GM23338 (cell line): ENCODE data around the gene GYPC. TPM values are rescaled to one million over a fixed set of nuclear protein-coding genes. Genes with fewer than 3 reads are reported as not detected.
A peak's percentile ranks its signal among the peaks of the same experiment; 100 is the strongest.

Source experiments
- ATAC-seq: fragments of 200-7000 bp; cut with Tn5 transposase; 3 replicates; pipeline ENCODE4 v1.9.1; 2020
- DNase-seq: peaks from one replicate; pipeline ENCODE4 v3.0.0-alpha.2; 2015; ENCODE audit warnings: low spot score
- H2AFZ ChIP-seq: fragments of 200-600 bp; sonication (generic); 2 replicates; pipeline ENCODE4 v1.8.0; 2016; ENCODE audit warnings: antibody characterized with exemption, mild to moderate bottlenecking, moderate library complexity
- H3F3A ChIP-seq: fragments of 200-600 bp; sonication (generic); replicated peaks from 2 replicates; pipeline ENCODE4 v1.8.0; 2017; ENCODE audit warnings: antibody characterized with exemption, mixed run types, low read depth
- H3K27ac ChIP-seq: fragments of 200-600 bp; sonication (generic); 2 replicates; pipeline ENCODE4 v1.6.1; 2016; ENCODE audit warnings: low read depth
- H3K27me3 ChIP-seq: fragments of 200-600 bp; sonication (generic); 2 replicates; pipeline ENCODE4 v1.8.0; 2016; ENCODE audit warnings: mild to moderate bottlenecking, mixed run types, moderate library complexity; ENCODE audit not compliant: insufficient read depth
- H3K36me3 ChIP-seq: fragments of 200-600 bp; sonication (generic); 2 replicates; pipeline ENCODE4 v1.8.0; 2016; ENCODE audit warnings: mild to moderate bottlenecking; ENCODE audit not compliant: insufficient read depth
- H3K4me1 ChIP-seq: fragments of 200-600 bp; sonication (generic); 2 replicates; pipeline ENCODE4 v1.8.0; 2016; ENCODE audit warnings: mild to moderate bottlenecking, moderate library complexity; ENCODE audit not compliant: insufficient read depth
- H3K4me2 ChIP-seq: fragments of 200-600 bp; sonication (generic); 2 replicates; pipeline ENCODE4 v1.7.1; 2017; ENCODE audit warnings: mixed run types
- H3K4me3 ChIP-seq: fragments of 200-600 bp; sonication (generic); 2 replicates; pipeline ENCODE4 v1.6.1; 2016; ENCODE audit warnings: mixed run types
- H3K79me2 ChIP-seq: fragments of 200-600 bp; sonication (generic); replicated peaks from 2 replicates; pipeline ENCODE4 v1.8.0; 2017; ENCODE audit warnings: mild to moderate bottlenecking; ENCODE audit not compliant: insufficient read depth
- H3K9me2 ChIP-seq: fragments of 200-600 bp; sonication (generic); 2 replicates; pipeline ENCODE4 v1.8.0; 2017; ENCODE audit not compliant: insufficient read depth
- H4K20me1 ChIP-seq: fragments of 200-600 bp; sonication (generic); replicated peaks from 2 replicates; pipeline ENCODE4 v1.8.0; 2017; ENCODE audit warnings: mild to moderate bottlenecking; ENCODE audit not compliant: insufficient read depth
- H3K27ac Mint-ChIP-seq: 2 replicates; pipeline ENCODE4 v1.8.0; 2020; ENCODE audit warnings: inconsistent platforms, mild to moderate bottlenecking, moderate library complexity, mixed read lengths
- H3K27me3 Mint-ChIP-seq: 3 replicates; pipeline ENCODE4 v1.8.0; 2022; ENCODE audit warnings: low read depth, mild to moderate bottlenecking, moderate library complexity, mixed read lengths, inconsistent platforms; ENCODE audit not compliant: insufficient read depth, poor library complexity
- H3K36me3 Mint-ChIP-seq: 3 replicates; pipeline ENCODE4 v1.8.0; 2021; ENCODE audit warnings: low read depth, mild to moderate bottlenecking, inconsistent platforms, moderate library complexity, mixed read lengths
- H3K4me1 Mint-ChIP-seq: 3 replicates; pipeline ENCODE4 v1.8.0; 2020; ENCODE audit warnings: mild to moderate bottlenecking, inconsistent platforms, mixed read lengths
- H3K4me3 Mint-ChIP-seq: 3 replicates; pipeline ENCODE4 v1.8.0; 2021; ENCODE audit warnings: moderate library complexity, mild to moderate bottlenecking, inconsistent platforms, mixed read lengths
- H3K9me3 Mint-ChIP-seq: 3 replicates; pipeline ENCODE4 v1.8.0; 2020; ENCODE audit warnings: moderate library complexity, mild to moderate bottlenecking, inconsistent platforms, mixed read lengths
- CREB1 ChIP-seq: fragments of 250-450 bp; sonication (Bioruptor Pico); IDR thresholded peaks from 2 replicates; pipeline ENCODE4 v1.5.0; 2020; ENCODE audit warnings: low read depth, mild to moderate bottlenecking, moderate library complexity
- CTCF ChIP-seq, 2 experiments: fragments of 200-600 bp in 1 of 2; sonication (generic) in 1 of 2; conservative IDR thresholded peaks; 2 replicates each; pipeline versions ENCODE4 v1.5.1 to v1.6.1; 2016 to 2017; ENCODE audit warnings: antibody characterized with exemption in 2 of 2, low read depth in 2 of 2, mild to moderate bottlenecking in 2 of 2, moderate library complexity in 1 of 2
- EZH2 ChIP-seq: fragments of 200-600 bp; sonication (generic); IDR thresholded peaks from one replicate; pipeline ENCODE4 v1.8.0; 2017; ENCODE audit warnings: antibody characterized with exemption, mild to moderate bottlenecking, low read depth; ENCODE audit not compliant: unreplicated experiment
- EZH2phosphoT487 ChIP-seq: fragments of 200-600 bp; sonication (generic); IDR thresholded peaks from one replicate; pipeline ENCODE4 v1.8.1; 2018; ENCODE audit warnings: antibody characterized with exemption; ENCODE audit not compliant: unreplicated experiment
- JUNB ChIP-seq: IDR thresholded peaks from one replicate; pipeline ENCODE4 v1.6.1; 2016; ENCODE audit warnings: antibody characterized with exemption; ENCODE audit not compliant: unreplicated experiment
- NANOG ChIP-seq: IDR thresholded peaks from 2 replicates; pipeline ENCODE4 v1.6.1; 2016; ENCODE audit warnings: antibody characterized with exemption, borderline replicate concordance
- POLR2AphosphoS5 ChIP-seq: IDR thresholded peaks from 2 replicates; pipeline ENCODE4 v1.6.1; 2016; ENCODE audit warnings: antibody characterized with exemption, low read depth
- STAT1 ChIP-seq: IDR thresholded peaks from one replicate; pipeline ENCODE4 v1.6.1; 2016; ENCODE audit warnings: antibody characterized with exemption; ENCODE audit not compliant: unreplicated experiment
- ZNF114 ChIP-seq: fragments of 250-450 bp; sonication (Bioruptor Pico); IDR thresholded peaks from 2 replicates; pipeline ENCODE4 v1.5.0; 2020; ENCODE audit warnings: mild to moderate bottlenecking, moderate library complexity
- ZNF331 ChIP-seq: fragments of 250-450 bp; sonication (Bioruptor Pico); IDR thresholded peaks from 2 replicates; pipeline ENCODE4 v1.5.0; 2020; ENCODE audit warnings: low read depth, mild to moderate bottlenecking, moderate library complexity
- polyA plus RNA-seq: library from polyadenylated mRNA; unstranded; fragments of >200 nt; fragmentation: Nextera tagmentation; extraction: Ambion mirVana; gene quantifications from 2 replicates; pipeline ENCODE4 v1.2.1, GENCODE V29; 2016
- total RNA-seq: library from RNA; depleted of rRNA; stranded (reverse); fragments of >200 nt; shearing (Covaris generic); gene quantifications from 2 replicates; pipeline ENCODE4 v1.2.3, GENCODE V29; 2014
- TF ChIP-seq, protein P1 (sequence below): IDR thresholded peaks from 2 replicates; pipeline ENCODE4 v1.6.1; 2016; ENCODE audit warnings: antibody characterized with exemption
- TF ChIP-seq, protein P2 (sequence below): fragments of 250-450 bp; sonication (Bioruptor Pico); IDR thresholded peaks from 2 replicates; pipeline ENCODE4 v1.5.0; 2020; ENCODE audit warnings: mild to moderate bottlenecking, moderate library complexity

The GYPC gene
- total and polyA plus RNA-seq, 2 experiments from 2014 or later: 19.6 to 29.7 TPM

DNA sequence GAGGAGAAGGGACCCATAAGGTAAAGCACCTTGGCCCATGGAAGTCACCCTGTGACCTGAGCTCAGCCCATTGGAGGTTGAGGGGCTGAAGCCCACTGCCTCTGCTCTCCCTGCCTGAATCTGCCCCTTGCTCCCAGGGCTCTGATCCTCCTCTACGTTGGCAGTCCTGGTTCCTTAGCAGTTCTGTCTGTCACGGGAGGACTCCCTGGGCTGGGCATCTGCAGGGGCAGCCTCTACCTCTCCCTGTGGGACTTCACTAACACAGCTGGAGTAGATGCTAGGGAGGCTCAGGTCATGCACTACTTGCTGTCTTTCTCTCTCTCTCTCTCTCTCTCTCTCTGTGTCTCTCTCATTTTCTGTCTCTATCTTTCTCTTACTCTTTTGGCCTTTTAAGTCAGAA lies 8.7 kb downstream of the GYPC start:
- Histone ChIP-seq H3K27me3 (no peaks in the 10 kb centered on the region), H3K9me2 (no peaks in the 10 kb centered on the region), H3K4me2 (no peak overlapping the region), H3K4me3 (no peak overlapping the region), H3F3A (no peaks in the 10 kb centered on the region), H3K36me3 (no peaks in the 10 kb centered on the region), H3K79me2 (peaks cover 7% of the 10 kb centered on the region; the same call in 1 of the 2 replicates), H3K4me1 (no peaks in the 10 kb centered on the region), H4K20me1 (no peaks in the 10 kb centered on the region), H2AFZ (no peak overlapping the region), H3K27ac (no peak overlapping the region)
- Mint-ChIP-seq H3K27me3 (peaks cover 5% of the 10 kb centered on the region), H3K27ac (no peak overlapping the region), H3K36me3 (no peaks in the 10 kb centered on the region; the same call in 2 of the 3 replicates), H3K4me3 (no peak overlapping the region), H3K4me1 (peaks cover 15% of the 10 kb centered on the region), H3K9me3 (no peaks in the 10 kb centered on the region)
- ATAC-seq (no peak), DNase-seq (no peak)
- TF ChIP-seq EZH2 (no peak), POLR2AphosphoS5 (no peak), JUNB (no peak)

DNA sequence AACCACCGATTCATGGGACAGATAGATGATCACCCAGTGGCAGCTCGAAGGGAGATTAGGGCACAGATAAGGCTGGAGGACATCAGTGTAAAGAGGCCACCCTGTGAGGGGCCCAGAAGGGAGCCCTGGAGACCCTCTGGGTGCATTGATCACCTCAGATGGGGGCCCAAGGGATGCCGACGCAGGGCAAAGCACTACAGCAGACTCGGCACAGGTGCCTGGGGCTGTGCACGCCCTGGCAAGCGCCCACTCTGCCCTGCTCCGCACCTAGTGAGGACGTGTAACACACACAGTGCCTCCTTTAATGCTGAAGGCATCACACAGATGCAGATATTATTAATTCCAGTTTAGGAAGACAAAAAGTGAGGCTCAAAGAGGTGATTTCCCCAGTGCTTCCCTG lies 9.5 kb downstream of the GYPC start:
- Histone ChIP-seq H3F3A (no peaks in the 10 kb centered on the region), H3K27me3 (no peaks in the 10 kb centered on the region), H3K4me2 (no peak overlapping the region), H4K20me1 (no peaks in the 10 kb centered on the region), H3K9me2 (no peaks in the 10 kb centered on the region), H3K27ac (no peak overlapping the region), H3K79me2 (peaks cover 7% of the 10 kb centered on the region; the same call in 1 of the 2 replicates), H2AFZ (no peak overlapping the region), H3K36me3 (no peaks in the 10 kb centered on the region), H3K4me3 (no peak overlapping the region), H3K4me1 (no peaks in the 10 kb centered on the region)
- DNase-seq: no peak
- Mint-ChIP-seq H3K4me1 (peaks cover 15% of the 10 kb centered on the region), H3K9me3 (no peaks in the 10 kb centered on the region), H3K36me3 (no peaks in the 10 kb centered on the region; the same call in 2 of the 3 replicates), H3K27me3 (peaks cover 5% of the 10 kb centered on the region), H3K4me3 (no peak overlapping the region), H3K27ac (peak overlapping the region; percentile 83; the same call in 1 of the 2 replicates)
- no peak for ATAC-seq
- TF ChIP-seq, protein P1, sequence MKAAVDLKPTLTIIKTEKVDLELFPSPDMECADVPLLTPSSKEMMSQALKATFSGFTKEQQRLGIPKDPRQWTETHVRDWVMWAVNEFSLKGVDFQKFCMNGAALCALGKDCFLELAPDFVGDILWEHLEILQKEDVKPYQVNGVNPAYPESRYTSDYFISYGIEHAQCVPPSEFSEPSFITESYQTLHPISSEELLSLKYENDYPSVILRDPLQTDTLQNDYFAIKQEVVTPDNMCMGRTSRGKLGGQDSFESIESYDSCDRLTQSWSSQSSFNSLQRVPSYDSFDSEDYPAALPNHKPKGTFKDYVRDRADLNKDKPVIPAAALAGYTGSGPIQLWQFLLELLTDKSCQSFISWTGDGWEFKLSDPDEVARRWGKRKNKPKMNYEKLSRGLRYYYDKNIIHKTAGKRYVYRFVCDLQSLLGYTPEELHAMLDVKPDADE: no peak
- no peak for TF ChIP-seq ZNF114 (CRISPR knock-in tag)
- TF ChIP-seq JUNB: no peak
- no peak for TF ChIP-seq EZH2
- TF ChIP-seq ZNF331 (CRISPR knock-in tag): no peak
- TF ChIP-seq STAT1: no peak
- TF ChIP-seq, protein P2, sequence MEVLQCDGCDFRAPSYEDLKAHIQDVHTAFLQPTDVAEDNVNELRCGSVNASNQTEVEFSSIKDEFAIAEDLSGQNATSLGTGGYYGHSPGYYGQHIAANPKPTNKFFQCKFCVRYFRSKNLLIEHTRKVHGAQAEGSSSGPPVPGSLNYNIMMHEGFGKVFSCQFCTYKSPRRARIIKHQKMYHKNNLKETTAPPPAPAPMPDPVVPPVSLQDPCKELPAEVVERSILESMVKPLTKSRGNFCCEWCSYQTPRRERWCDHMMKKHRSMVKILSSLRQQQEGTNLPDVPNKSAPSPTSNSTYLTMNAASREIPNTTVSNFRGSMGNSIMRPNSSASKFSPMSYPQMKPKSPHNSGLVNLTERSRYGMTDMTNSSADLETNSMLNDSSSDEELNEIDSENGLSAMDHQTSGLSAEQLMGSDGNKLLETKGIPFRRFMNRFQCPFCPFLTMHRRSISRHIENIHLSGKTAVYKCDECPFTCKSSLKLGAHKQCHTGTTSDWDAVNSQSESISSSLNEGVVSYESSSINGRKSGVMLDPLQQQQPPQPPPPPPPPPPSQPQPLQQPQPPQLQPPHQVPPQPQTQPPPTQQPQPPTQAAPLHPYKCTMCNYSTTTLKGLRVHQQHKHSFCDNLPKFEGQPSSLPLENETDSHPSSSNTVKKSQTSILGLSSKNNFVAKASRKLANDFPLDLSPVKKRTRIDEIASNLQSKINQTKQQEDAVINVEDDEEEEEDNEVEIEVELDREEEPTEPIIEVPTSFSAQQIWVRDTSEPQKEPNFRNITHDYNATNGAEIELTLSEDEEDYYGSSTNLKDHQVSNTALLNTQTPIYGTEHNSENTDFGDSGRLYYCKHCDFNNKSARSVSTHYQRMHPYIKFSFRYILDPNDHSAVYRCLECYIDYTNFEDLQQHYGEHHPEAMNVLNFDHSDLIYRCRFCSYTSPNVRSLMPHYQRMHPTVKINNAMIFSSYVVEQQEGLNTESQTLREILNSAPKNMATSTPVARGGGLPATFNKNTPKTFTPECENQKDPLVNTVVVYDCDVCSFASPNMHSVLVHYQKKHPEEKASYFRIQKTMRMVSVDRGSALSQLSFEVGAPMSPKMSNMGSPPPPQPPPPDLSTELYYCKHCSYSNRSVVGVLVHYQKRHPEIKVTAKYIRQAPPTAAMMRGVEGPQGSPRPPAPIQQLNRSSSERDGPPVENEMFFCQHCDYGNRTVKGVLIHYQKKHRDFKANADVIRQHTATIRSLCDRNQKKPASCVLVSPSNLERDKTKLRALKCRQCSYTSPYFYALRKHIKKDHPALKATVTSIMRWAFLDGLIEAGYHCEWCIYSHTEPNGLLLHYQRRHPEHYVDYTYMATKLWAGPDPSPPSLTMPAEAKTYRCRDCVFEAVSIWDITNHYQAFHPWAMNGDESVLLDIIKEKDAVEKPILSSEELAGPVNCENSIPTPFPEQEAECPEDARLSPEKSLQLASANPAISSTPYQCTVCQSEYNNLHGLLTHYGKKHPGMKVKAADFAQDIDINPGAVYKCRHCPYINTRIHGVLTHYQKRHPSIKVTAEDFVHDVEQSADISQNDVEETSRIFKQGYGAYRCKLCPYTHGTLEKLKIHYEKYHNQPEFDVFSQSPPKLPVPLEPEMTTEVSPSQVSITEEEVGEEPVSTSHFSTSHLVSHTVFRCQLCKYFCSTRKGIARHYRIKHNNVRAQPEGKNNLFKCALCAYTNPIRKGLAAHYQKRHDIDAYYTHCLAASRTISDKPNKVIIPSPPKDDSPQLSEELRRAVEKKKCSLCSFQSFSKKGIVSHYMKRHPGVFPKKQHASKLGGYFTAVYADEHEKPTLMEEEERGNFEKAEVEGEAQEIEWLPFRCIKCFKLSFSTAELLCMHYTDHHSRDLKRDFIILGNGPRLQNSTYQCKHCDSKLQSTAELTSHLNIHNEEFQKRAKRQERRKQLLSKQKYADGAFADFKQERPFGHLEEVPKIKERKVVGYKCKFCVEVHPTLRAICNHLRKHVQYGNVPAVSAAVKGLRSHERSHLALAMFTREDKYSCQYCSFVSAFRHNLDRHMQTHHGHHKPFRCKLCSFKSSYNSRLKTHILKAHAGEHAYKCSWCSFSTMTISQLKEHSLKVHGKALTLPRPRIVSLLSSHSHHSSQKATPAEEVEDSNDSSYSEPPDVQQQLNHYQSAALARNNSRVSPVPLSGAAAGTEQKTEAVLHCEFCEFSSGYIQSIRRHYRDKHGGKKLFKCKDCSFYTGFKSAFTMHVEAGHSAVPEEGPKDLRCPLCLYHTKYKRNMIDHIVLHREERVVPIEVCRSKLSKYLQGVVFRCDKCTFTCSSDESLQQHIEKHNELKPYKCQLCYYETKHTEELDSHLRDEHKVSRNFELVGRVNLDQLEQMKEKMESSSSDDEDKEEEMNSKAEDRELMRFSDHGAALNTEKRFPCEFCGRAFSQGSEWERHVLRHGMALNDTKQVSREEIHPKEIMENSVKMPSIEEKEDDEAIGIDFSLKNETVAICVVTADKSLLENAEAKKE (CRISPR knock-in tag): no peak
- no peak for TF ChIP-seq NANOG
- no peak for TF ChIP-seq POLR2AphosphoS5
- TF ChIP-seq CTCF (conservative IDR thresholded peaks at IDR 0.05; ENCODE audit: low read depth in 2 of 2): no peak
- TF ChIP-seq CREB1: no peak
- no peak for TF ChIP-seq EZH2phosphoT487
